ENCODE data around the gene ZNF670. TPM values are rescaled to one million over a fixed set of nuclear protein-coding genes. Genes with fewer than 3 reads are reported as not detected.
A peak's percentile ranks its signal among the peaks of the same experiment; 100 is the strongest.
"Not testable (repeated sequence)": the region's sequence is repeated elsewhere in the genome, so short reads cannot be mapped to it uniquely, and the experiment has no call there.

Gene ZNF670
- polyA plus RNA-seq (ENCODE audit: insufficient read length in 10 of 10), result 1 to 10 TPM; 2.3 to 3.5 (median 2.9) TPM
- long read RNA-seq, donor 1, partial matches to known transcripts, result 0 of 3 reads
- long read RNA-seq, donor 1, other reads (novel, unspliced or antisense), result 0 of 3 reads
- long read RNA-seq, donor 2, partial matches to known transcripts, result 0 of 1 reads
- long read RNA-seq, donor 2, other reads (novel, unspliced or antisense), result 0 of 1 reads
- long read RNA-seq, donor 3, result 0 reads
- long read RNA-seq, donor 4, result 0 reads
- long read RNA-seq, donor 5, partial matches to known transcripts, result 0 of 1 reads
- long read RNA-seq, donor 5, other reads (novel, unspliced or antisense), result 0 of 1 reads
- long read RNA-seq, donor 6, partial matches to known transcripts, result 0 of 1 reads
- long read RNA-seq, donor 6, other reads (novel, unspliced or antisense), result 0 of 1 reads
- long read RNA-seq, donor 7, result 0 reads
- long read RNA-seq, donor 8, partial matches to known transcripts, result 0 of 1 reads
- long read RNA-seq, donor 8, other reads (novel, unspliced or antisense), result 0 of 1 reads
- long read RNA-seq, donor 9, result 0 reads

DNA sequence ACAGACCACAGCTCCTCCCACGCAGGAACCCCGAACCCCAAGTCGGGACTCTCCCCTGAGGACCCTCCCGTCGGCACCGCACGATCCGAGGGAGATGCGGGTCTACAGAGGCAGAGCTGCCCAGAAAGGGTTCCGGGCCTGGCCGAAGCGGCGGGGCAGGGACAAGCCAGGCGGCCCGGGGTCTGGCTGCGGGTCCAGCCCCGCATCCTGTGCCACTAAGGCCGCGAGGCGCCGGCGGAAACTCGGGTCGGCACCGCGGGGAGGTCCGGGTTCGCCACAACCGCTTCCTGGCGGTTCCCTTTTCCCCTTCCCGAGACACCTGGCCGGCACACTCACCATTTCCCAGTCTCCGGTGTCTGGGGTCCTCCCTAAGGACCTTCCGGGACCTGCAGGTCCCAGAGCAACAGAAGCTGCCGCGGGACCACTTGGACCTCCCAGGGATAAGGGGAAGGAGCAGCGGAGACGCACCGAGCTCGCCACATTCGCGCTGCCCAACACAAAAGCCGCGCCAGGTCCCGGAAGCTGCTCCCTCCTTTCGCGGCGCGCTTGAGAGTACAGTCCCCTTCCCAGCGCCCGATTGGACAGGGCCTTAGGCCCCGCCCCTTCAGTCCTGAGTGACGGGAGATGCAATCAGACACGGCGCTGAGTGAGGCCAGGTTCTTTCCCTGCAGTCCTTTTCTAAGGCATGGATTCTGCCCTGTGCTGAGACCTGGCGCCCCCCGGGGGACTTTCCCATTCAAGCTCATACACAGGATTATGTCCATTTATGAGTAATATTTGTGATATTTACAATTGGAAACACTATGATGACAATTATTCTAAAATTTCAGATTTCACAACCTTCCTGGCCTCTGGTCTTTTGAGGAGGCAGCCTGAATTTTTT lies at the start of gene ZNF670:
Gene ZNF670, minus strand, starts transcription at position 554 of the 883 bp plus-strand sequence. Its CDS starts 215 bp downstream, at position 339.
- peak; percentile 92 to 96 (median 94) for DNase-seq

DNA sequence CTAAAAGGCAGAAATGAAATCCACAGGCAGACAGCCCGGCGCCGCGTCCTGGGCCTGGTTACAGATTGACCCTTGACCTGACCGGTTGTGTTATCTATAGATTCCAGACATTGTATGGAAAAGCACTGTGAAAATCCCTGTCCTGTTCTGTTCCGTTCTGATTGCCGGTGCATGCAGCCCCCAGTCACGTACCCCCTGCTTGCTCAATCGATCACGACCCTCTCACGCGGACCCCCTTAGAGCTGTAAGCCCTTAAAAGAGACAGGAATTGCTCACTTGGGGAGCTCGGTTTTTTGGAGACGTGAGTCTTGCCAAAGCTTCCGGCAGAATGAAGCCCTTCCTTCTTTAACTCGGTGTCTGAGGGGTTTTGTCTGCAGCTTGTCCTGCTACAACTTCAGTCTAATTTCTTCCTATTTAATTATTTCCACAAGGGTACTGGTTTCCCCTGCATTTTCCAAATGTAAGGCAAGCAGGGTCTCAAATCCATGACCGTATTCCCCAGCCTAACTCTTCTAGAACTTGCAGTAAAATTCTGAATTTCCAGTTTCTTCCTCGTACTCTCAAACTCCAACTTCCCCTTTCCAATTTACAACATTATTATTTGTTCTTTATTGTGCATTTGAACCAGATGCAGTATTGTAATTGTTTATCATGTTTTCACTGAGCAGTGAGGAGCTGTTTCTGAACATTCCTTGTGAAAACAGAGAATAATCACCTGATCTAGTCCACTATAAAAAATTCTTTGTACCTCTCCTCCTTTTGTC lies 49.1 kb upstream of the ZNF670 start:
- peak in 1 of 3 donors; percentile 21 for DNase-seq

DNA sequence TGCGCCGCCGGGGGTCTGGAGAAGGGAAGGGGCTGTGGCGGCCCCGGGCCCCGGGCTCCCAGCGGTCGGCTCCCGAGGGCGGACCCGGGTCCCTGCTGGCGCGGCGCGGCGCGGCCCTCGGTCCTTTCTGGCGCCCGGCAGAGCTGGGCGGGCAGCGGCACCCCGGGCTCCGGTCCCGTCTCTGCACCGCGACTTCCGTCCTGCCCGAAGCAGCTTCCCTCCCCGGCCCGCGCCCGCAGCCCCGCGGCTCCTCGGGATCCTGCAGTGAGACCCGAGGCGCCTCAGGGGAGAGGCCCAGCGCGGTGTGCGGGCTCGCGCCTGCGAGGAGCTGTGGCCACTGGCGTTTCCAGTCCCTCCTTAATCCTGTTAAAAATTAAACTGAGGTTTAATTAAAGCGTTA lies 48.0 kb upstream of the ZNF670 start:
- DNase-seq, result not testable (repeated sequence)

DNA sequence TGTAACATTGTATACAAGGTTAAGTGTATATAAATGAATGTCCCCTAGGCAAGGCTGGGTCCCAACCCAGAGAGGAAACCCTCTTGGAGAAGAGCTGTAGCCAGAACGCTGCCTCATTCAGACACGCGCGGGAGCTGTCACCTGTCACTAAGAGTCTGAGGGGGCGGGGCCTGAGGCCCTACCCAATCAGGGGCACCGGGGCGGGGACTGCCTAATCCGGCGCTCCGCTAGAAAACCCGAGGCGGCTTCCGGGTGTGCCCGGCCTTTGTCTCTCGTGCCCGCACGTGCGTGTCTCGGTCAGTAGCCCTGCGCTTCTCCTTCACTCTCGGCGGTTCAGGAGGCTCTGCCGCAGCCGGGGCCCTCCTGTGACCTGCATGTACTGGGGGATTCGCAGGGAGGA lies 47.6 kb upstream of the ZNF670 start:
- not testable (repeated sequence) for DNase-seq

DNA sequence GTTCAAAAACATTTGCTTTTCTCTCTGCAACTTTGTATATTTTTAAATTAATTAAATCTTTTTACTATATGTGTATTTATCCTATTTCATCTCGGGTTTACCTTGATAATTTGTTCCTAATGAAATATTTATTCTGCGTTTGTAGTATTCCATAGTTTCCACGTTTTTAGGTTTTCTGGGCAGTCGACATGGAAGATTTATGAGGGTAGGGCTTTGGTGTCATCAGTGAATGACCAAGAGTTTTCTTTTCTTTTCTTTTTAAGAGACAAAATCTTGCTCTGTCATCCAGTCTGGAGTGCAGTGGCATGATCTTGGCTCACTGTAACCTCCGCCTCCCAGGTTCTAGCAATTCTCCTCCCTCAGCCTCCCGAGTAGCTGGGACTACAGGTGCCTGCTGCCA lies 42.8 kb upstream of the ZNF670 start:
- DNase-seq, result no peak

DNA sequence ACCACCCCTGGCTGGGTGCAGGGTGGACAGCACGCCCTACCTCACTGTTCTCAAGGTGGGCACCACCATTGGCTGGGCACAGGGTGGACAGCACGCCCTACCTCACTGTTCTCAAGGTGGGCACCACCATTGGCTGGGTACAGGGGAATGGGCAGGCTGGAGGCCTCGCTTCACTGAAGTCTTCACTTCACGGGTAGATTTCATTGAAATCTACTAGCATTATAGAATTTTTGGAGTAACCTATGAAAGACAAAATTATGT lies 41.7 kb upstream of the ZNF670 start:
- DNase-seq, result not testable (repeated sequence)

DNA sequence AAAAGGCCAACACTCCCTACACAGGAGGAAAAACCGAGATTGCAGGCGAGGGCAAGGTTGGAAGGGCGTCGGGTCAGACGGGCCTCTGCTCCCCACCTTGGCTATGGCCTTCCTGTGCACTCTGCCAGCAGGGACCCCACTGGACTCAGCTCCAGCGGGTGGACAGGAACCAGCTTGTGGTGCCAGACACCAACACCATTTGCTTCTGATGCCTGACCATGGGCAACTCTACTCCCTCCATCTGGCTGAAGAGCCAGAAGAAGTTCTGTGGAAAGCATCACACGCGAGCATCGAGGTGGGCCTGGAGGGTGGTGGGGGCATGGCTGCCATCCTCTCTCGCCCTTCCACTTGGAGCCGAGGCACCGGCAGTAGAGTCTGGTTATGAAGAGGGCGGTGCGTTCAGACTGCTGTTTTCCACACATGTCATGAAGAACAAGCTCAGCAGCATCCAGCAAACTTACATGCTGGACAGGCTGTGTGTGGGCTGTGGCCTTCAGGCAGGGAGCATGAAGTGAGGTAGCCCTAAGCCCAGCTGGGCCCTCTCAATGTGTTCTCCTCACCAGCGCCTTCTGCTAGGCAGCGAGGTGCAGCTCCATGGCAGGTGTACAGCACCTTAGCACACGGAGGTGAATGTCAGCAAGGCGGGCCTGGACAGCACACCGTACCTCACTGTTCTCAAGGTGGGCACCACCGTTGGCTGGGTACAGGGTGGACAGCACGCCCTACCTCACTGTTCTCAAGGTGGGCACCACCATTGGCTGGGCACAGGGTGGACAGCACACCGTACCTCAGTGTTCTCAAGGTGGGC lies 41.2 kb upstream of the ZNF670 start:
- no peak for DNase-seq

DNA sequence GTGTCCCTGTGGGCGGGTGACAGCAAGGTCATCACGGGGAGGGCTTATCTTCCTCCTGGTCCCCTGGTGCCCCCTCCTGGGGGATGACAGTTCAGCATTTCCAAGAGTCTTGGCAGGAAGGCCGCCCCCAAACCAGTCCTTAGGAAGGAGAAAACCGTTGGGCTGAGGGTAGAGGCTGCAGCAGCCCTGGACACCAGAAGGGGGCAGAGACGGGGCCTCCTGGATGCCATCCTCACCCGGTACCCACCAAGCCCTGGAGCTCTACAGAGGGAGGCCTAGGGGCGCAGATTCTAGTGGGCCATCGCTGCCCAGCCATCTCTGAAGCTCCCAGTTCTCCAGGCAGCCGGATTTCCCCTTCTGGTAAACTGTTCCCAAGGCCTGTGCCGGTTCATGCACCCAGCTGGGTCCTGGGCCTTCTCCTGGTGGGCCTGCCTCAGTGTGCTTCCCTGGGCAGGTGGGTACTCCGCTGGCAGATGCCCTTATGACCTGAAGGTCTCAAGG lies 40.4 kb upstream of the ZNF670 start:
- peak in 1 of 3 donors; percentile 36 for DNase-seq

DNA sequence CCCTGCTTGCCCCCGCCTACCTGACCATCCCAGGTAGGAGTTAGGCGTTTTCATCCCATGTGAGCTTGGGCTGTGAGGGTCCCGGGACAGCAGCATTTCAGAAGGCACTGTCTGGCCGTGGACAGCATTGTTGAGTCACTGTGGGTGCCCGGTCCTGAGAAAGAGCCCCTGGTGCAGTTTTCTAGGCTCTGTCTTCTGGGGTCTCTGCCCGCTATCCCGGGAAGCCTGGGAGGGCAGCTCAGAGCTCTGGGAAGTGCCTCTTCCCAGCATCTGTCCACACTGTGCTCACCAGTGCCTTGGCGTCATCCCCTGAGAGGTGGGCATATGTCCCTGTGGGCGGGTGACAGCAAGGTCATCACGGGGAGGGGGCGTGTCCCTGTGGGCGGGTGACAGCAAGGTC lies 36.9 kb upstream of the ZNF670 start:
- DNase-seq, result no peak

DNA sequence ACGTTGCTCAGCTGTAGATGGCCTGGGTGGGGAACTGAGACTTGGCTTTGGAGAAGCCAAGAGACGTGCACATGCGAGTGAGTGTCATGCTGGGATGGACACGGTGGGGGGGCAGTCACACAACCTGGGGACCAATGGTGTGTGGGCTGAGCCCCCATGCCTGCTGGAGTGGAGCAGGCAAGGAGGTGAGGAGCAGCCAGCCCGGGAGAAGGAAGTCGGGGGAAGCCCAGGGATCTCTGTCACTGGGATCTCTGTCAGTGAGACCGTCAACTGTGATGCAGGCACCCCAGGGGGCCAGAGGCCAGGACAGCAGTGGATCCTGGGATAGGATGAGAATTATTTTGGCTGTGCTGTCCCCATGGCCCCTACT lies 36.5 kb upstream of the ZNF670 start:
- DNase-seq, result no peak

DNA sequence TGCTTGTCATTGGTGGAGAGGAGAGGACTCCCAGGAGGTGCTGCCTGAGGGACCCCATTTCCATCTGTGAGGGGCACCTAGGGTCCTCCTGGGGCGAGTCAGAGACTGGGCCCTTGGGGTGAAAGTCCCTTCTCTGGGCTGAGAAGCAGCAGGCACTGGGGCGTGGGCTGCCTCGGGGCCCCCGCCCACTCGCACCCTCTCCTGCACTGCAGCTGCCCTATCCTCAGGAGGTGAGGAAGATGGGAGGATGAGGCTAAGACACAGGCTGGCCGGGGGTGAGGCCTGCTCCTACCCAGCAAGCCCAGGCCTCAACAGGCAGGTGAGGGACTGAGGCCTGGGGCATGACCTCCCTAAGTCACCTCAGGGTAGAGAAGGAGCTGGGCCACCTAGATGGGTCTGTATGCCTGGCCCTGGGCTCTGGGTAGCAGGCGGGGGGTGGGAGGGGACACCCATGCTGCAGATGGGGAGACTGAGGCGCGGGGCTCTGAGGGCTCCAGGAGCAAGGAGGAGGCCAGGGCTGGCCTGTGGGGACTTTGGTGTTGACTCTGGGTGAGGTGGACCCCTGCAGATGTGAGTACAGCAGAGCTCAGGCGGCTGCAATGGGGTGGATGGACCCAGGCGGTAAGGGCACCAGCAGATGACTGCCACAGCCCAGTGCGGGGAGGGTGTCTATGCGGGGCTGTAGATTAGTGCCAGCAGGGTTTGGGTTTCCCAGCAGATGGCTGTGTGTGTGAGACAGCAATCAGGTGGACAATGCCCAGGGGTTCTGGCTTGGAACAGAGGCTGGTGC lies 35.9 kb upstream of the ZNF670 start:
- no peak for DNase-seq

DNA sequence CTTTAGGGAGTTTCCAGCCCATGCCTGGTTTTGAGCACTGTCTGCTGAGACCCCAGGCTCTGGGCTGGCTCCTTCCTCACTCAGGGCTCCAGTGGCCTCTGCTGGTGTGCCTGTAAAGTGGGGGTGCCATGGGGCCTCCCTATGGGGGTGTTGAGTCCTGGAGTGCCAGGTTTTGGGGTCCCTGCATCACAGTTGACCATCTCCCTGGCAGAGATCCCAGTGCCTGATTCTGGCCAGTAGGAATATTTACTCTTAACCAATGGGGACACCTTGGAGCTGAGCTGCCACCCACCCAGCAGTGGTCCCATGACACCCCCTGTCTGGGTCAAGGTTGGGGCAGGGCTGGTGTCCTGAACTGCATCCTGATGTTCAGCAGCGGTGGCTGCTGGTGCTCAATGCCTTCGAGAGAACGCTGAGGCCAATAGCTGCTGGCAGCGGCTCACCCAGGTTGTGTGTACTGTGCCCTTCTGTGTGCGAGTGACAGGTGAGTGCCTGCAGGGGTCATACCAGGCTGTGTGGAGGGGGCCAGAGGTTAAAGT lies 35.2 kb upstream of the ZNF670 start:
- DNase-seq, result no peak

DNA sequence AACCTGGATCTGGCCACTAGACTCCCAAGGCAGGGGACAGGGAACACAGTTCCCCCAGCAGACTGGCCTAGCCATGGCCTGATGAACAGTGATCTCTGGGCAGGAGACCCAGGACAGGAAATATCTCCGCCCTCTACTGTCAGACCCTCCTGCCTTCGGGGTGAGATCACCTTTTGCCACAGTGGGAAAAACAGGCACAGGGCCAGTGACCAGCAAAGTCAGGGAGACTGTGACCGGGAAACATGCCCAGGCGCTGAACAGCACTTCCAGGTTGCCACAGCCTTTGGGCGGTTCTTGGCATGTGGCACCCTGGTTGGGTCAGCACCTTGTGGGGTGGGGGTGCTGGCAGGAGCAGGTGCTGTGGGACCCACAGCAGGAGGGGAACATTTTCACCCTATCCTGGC lies 34.5 kb upstream of the ZNF670 start:
- DNase-seq, result peak in 1 of 3 donors; percentile 22

DNA sequence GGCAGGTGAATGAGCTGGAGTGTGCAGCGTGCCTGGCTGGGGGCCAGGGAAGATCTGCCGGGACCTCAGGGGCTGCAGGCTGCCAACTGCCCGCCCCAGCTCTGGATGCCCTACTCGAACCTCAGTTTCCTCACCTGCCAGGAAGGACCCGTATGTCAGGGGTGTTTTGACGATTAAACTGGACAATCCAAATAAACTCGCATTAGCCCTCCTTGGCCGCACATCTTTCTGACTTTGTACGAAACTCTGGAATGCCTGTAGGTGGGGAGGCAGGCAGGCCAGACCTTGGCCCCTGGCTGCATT lies 33.8 kb upstream of the ZNF670 start:
- no peak for DNase-seq

DNA sequence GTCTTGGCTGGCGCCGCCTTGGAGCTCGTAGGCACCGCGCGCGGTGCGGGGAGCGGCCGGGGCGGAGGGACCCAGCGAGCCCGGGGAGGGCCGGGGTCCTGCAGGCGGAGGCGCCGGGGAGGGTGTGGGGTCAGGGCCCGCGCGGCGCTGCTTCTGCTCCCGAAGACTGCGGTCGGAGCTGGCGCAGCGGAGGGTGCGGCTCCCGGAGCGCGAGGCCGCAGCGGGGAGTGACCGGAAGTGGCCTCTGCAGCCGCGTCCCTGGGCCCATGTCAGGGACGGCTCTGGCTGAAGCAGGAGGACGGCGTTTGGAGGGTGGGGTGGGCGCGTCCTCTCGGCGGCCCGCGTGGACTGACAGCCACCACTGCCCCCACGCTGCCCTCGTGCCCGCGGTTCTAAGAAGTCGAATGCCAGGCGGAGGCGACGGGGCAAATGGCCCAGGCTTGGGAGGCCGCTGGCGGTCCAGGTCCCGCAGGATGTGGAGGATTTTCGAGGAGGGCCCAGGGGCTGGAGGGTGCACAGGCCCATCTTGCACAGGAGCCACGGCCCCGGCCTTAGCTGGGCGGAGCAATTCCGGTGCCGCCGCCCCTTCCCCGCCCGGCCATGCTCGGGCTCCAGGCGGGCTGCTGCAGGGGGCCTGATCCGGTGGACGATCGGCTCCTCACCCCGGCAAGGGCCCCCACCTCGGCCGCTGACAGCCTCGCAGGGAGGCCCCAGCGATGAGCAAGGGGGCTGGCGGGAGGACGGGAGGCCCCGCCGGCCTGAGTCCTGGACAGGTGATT lies 33.3 kb upstream of the ZNF670 start:
- DNase-seq, result peak; percentile 36 to 89 (median 68)

DNA sequence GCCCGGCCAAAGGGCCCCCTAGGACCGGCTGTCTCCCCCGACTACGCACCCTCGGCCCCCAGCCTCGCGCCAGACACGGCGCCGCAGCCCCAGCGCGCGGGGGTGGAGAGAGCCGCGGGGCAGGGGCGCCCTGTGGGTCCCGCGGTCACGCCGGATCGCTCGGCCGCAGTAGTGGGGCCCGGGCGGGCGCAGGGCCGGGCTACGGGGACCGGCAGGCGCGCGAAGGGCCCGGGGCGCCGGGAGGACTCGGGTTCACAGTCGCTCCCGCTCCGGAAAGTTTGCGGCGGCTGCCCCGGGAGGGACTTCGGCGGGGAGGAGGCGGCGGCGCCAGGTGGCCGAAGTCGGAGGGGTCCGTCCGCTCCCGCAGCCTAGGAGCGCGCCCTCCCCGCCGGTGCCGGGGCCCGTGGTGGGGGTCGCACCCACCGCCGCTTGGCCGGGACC lies 32.7 kb upstream of the ZNF670 start:
- DNase-seq, result no peak

DNA sequence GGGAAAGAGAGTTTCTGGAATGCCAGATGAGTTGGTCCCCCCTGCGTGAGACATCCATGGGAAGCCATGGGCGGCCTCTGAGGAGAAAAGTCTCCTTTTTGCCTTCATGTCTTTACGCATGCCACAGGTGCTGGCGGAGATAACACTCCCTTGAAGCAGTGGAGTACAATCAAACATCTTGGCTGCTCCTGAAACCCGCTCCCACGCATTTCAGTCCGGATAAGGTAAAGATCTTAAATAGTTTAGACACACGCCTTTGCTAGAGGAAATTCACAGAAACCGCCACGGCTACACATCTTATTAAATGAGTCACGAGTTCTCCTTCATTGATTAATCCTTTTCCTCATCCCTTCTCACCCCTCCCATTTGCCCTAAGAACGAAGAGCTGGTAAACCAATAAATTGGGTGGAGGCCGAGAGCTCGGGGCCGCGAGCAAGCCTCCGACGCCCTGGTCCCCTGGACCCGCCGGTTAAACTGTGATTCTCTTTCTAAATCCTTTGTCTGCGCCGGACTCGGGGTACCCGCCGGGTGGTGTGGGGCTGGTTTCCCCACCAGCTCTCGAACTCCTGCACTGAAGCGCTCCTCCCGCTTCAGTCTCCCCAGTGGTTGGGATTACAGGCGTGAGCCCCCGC lies 32.1 kb upstream of the ZNF670 start:
- peak in 1 of 3 donors; percentile 66 for DNase-seq

DNA sequence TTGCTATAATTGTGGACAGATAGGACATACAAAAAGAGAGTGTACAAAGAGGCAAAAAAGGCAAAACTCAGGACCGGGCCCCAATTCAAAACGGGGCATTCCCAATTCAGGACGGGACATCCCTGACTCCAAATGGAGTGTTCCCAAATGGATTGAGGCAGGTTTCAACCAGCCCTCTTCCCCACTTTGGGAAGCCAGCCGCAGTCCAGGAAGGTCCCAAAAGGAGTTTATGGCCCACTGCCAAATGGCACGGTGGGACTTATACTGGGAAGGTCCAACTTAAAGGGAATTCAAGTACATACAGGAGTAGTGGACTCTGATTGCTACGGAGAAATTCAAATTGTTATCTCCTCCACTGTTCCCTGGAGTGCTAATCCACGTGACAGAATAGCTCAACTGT lies 29.1 kb upstream of the ZNF670 start:
- DNase-seq, result no peak

DNA sequence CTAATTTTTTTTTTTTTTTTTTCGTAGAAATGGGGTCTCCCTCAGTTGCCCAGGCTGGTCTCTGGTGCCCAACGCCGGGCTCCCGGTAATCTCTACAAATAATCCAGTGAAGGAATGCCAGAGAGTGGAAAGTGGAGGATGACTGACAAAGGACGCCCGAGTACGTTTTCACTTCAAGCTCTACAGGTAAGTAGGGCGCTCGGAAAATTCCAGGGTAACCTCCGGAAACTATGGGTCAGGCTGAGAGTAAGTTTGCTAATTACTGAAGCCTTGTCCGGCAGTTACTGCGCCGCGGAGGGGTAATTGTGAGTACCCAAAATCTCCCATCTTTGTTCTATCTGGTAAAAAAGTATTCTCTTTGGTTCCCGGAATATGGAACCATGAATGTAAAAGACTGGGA lies 27.4 kb upstream of the ZNF670 start:
- no peak for DNase-seq

Data from muscle of back (tissue), 13 donors.